ENCODE data around the gene FAM107A.
"Not testable (repeated sequence)": the region's sequence is repeated elsewhere in the genome, so short reads cannot be mapped to it uniquely, and the experiment has no call there.

Gene FAM107A

DNA sequence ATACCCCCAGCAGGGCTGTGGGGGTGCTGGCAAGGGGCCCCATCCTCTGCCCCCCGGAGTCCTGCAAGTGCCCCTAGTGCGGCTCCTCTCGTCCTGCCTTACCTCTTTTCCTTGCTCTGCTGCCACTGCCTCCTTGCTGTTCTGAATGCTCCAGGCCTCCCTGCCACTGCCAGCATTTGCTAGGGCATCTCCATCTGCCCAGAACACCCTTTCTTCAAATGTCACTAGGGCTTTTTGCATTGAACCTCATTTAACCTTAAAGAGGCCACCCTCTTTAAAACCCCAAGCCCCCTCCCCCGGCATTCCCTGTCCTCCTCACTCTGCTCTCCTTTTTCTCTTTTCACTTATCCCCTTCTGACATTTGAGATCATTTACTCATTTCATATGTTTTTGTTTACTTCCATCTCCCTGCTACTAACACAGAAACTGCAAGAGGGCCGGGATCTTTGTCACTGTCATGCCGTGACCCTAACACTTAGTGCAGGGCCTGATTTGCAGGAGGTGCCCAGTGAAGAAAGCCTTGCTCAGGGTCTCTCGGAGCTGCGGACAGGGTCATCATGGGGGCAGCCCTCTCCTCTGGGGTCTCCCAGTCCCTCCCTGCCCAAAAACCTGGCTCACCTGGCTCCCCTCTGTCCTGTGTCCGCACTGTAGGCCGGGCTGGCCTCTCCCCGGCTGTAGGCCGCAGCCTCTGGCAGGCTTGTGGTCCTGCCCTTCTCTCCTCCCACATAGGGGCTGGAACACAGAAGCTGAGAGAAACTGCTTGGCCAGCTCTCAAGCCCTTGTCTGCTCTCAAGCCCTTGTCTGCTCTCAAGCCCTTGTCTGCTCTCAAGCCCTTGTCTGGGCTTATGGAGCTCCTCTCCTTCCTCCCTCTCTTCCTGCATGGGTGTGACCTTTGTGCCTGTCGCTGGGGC lies 40.4 kb downstream of the FAM107A start, which contains the start of gene ACOX2:
TSS of gene ACOX2 (minus strand) at position 690 of the 911 bp plus-strand sequence. CDS start 2,084 bp downstream, outside the sequence.
- no peak for DNase-seq (ENCODE audit: low spot score)

DNA sequence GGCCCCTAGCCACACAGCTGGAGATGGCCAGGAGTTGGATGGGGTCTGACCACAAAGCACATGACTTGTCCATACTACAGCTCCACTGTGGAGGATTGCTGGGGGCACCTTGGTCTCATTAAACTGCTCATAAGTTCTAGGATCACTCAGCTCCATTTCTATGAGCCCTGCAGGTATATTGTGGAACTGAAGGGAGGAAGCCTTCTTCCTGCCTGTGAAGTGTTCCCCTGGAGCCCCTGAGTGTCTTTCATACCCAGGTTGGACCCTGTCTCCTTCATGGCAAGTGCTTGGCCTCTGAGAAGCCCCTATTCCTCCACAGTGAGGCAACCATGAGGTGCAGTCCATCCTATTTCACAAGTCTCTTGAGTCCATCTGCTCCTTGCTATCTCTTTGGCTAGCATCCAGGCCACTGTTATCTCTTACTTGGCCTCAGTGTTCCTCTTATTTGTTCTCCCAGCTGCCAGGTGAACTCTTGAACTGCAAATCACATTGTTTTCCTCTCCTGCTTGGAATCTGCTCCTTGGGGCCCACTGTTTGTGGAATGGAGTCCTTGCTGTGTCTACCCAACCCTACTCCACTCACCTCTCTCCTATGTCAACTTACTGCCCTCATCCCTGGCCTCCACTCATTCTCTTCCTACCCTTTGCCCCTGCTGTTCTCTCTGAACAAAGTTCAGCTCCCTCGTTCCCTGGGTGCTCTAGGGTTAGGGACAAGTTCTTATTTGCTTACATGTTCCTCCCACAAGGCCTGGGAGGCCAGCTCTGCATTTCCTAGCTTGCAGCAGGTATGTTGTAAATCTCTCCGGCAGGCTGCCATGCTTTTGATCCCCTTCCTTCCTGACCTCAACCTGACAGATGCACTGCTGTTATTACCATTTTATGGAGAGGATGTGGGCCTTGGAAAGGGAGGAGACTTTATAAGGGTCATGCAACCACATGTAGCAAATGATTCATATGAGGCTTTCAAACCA lies 41.4 kb downstream of the FAM107A start:
- DNase-seq (ENCODE audit: low spot score), result no peak

DNA sequence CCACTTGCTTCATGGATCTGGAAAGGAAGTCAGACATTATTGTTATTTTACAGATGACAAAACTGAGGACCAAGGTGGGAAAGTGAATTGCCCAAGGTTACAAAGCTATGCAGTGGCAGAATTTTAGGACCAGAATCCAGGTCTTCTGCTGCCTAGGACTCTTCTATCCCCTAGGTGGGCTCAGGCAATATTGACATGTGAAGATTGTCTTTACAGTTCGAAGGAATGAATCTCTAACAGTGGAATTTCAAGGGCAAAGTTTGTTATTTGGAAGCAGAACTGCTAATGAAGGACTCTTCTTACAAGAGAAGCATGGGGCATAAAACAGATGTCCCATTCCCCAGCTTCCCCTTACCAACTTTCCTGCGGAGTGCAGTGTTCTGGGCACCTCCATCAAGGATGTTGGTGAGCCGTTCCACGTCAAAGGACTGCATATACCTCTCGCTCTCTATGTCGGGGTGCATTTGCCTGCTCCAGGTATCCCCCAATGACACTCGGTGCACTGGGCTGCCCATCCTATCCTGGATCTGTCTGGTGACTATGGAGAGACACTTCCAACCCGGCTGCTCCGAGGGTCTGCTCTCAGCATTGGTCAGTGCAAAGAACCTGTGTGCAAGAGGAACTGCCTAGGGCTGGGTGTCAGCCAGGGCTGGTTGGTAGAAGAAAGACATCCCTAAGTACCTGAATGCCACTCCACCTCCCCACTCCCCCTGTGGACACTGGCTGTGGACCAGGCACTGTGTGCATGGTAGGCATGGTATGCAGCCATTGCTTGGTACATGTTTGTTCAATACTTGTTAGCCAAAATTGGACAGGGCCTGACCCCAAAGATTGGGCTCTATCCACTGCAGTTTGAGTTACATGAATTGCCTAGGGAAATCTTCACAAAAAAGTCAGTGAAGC lies 42.3 kb downstream of the FAM107A start:
- no peak for DNase-seq (ENCODE audit: low spot score)

DNA sequence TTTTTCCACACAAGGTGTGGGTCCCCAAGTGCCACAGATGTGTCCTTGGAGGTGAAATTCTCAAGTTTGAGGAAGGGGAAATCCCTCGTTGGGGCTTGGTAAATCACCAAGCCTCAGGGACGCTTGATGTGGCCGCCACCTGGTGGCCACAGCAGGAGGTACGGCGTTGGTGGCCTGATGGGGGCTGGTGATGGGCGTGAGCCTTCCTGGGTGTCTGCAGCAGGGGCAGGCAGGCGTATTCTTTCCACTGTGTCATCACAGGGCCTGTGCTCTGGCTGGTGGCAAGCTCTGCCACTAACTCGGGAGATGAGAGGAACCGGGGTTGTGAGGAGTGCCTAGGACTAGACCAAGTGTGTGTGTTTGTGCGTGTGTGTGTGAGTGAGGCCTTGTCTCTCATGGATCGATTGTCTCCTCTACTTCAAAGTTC lies 44.4 kb downstream of the FAM107A start:
- DNase-seq (ENCODE audit: low spot score), result peak; percentile 66

DNA sequence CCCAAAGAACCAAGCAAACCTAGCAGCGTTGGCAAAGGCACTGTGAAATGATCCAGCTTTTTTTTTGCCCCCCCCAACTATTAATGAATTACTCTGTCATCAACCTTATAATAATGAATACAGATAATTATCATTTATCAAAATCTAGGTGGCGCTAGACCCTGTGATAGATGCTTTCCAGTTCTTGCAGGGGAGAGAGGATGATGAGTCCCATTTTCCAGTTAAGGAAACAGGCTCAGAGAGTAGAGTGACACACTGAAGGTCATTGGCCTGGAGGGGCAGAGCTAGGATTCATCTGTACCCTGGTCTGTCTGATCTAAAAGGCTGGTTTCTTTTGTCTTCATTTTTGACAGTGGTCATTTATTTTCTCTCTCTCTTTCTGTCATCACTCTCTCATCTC lies 45.2 kb downstream of the FAM107A start:
- no peak for DNase-seq (ENCODE audit: low spot score)

DNA sequence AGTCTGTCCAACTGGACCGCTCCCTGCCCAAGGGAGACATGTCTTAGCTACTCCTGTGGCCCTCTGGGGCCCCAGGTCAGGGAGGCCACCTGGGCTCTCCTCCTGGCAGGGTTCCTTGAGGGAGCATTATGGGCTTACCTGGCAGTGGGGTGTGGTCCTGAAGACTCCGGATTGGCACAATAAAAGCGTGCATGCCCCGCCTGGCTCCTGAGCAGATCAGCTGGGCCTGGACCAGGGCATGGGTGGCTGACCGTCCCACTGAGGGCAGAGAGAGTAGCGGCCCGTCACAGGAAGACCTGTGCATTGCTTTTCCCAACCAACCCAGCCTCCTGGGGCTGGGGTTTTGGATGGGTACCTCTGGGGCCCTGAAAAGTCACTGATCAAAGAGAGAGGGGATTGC lies 45.6 kb downstream of the FAM107A start:
- DNase-seq (ENCODE audit: low spot score), result no peak

DNA sequence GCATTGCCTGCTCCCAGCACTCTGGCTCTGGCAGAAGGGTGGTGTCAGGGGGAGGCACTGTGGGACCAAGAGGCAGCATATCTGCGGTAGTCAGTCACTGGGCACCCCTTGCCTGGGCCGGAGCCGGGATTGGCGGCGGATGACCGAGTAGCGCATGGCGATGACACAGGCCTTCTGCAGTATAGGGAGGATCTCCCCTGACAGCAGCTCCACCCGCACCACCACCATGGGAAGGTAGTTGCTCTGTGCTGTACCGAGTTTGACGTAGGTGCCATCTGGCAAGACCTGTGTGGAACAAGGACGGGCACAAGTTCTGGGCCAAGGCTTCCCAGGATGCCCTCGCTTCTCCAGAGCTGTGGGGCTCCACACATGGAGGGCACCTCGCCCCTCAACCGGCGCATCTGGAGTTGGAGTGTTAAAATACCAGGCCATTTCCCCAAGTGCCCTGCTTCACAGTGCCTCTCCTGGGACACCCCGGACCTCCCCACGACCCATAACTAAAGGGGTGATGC lies 46.8 kb downstream of the FAM107A start:
- DNase-seq (ENCODE audit: low spot score), result no peak

DNA sequence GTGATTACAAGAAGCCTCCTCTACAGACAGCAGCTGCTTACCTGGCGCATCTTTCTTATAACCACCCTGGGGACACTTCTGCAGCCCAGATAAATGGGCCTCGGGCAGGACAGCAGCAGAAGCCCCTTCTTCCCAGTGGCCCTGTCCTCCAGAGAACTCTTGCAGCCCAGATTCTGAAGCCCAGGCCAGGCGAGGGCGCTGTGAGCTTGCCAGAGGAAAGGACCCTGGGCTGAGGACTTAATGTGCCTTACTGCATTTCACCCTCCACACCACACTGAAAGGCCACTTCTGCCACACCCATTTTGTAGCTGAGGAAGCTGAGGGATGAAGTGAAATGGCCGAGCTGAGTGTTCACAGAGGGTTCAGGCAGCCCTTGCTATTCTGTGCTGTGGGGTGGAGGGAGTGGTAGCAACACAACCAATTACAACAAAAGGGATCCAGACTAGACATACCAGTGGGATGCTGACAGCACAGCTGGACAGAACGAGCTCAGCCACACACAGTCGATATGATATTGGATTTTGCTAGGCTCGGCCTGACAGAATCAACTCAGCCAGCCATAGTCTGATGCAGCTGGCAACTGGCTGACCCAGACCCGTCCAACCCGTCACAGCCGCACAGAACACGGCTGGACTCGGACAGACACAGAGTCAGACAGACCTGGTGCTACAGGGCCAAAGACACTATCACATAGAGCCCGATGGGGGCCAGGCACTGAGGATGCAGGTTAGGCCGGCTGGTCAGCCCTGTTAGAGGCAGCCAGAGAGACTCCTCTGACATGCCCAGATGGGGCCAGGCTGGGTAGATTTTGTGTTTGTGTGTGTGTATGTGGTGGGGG lies 47.5 kb downstream of the FAM107A start:
- DNase-seq (ENCODE audit: low spot score), result no peak

DNA sequence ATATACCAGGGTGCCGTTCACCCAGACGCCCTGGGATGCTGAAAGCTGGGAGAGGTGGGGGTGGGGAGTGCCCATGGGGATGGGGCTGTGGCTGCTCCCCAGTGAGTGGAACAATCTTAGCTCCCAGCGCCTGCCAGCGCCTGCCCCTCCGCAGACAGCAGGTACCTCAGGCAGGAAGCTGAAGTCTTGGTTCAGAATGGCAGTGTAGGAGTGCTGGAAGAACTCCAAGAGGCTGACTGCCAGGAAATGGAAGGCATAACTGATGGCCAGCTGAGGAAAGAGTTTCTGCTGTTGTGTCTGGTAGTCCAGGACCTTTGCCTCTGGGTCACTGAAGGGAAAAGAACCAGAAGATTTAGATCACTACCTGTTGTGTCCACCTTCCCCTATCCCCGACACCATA lies 48.6 kb downstream of the FAM107A start:
- no peak for DNase-seq (ENCODE audit: low spot score)

DNA sequence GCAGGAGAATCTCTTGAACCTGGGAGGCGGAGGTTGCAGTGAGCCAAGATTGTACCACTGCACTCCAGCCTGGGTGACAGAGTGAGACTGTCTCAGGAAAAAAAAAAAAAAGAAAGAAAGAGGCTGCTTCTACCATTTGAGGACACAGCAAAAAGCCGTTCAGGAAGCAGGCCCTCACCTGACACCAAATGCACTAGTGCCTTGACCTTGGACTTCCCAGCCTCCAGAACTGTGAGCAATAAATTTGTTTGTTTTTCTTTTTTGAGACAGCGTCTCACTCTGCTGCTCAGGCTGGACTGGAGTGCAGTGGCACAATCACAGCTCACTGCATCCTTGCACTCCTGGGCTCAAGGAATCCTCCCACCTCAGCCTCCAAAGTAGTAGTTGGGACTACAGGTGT lies 49.8 kb downstream of the FAM107A start:
- DNase-seq (ENCODE audit: low spot score), result not testable (repeated sequence)

DNA sequence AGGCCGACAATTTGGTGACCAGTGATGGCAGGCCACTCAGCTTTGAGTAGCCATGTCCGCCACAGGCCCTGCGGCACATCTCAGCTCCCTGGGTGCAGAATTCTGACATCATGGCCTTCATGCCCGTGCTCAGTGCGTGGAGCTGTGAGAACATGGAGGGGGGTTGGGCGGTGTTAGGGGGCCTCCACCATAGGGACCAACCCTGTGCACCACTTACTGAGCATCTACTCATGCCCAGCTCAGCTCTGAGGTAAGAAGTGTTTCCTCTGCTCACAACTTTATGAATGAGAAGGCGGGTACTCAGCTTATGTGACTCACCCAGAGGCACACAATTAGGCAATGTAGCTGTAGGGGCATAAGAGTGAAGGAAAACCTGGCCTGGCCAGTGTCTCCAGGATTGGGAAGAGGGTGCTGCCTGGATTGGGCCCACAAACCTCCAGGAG lies 50.7 kb downstream of the FAM107A start:
- no peak for DNase-seq (ENCODE audit: low spot score)

DNA sequence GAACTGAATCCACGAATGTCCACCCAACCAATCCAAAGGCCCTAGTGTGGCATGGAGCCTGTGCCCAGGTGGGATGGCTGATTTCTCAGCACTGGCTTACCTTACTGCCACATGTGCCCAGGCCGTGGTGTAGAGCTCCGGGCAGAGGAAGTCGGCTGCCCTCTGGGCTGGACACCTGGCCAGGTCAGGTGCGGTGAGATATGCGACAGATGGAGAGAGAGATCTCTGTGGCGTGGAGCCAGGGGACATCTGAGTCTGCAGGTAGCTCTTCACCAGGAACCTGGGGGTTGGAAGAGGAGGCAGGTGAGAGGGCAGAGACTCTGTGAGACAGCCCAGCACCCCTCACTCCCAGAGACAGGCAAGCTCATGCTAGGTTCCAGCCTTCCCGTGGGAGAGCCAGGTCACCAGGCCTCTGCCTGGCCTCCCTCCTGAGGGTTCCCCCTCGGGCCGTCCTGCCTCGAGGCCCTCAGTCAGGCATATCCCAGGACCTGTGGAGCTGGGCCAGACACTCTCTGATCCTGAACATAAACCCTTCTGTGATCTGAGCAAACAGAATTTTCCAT lies 52.8 kb downstream of the FAM107A start:
- DNase-seq (ENCODE audit: low spot score), result no peak

DNA sequence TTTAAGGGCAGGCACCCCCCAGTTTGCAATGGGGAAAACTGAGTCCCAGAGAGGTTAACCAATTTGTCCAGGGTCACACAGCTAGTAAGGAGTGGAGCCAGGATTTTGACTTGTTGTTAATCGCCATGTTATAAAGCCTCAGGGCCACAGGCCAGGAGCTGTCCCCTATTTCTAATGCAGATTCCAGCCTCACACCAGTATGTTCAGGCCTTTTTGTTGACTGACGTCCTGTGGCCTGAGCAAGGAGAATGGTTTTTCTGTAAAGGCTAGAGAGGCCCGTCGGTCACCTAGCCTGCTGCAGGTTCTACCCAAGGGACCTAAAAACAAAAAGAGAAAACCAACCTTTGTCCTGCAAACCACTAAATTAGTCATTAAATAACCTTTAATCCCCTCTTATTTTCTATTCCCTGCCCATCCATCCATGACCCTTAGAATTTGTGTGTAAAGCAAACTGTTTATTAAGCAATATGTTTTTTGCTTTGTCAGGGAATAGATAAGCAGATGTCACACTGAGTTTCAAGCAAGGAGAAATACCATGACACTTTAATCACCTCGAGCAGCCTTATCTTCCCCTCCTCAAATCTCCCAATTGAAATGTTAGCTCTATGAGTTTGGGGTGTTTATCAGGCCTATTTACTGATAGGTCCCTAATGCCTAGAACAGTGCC lies 54.3 kb downstream of the FAM107A start:
- peak; percentile 18 for DNase-seq (ENCODE audit: low spot score)

DNA sequence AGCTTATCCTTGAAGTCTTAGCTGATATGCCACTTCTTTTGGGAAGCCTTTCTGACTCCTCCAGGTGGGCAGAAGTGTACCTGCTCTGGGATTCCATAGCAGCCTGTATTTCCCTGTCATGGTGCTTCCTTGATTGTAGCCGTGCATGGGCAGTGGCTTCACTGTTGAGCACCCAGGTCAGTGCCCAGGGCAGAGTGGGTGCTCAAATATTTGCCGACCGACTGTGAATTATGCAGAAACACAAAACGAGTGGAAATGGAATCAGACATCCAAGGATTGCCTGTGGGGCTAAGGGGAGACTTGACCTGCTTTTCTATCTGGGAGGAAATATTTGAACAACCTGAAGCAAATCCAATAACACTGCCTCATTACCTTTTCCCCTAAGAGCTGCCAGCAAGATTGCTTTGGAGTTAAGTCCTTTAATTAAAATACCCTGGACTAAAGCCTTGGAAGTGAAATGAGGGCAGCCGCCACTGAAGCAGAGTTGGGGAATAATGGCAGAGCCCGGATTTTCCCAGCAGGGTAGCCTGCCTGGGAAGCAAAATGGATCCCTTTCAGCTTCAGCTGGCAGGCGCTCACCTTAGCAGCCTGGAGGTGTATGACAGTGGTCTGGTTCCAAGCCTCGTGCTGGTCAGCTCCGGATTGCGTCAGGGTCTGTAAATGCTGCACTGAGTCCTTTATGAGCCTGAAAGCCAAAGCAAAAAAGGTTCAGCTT lies 55.1 kb downstream of the FAM107A start:
- DNase-seq (ENCODE audit: low spot score), result no peak

DNA sequence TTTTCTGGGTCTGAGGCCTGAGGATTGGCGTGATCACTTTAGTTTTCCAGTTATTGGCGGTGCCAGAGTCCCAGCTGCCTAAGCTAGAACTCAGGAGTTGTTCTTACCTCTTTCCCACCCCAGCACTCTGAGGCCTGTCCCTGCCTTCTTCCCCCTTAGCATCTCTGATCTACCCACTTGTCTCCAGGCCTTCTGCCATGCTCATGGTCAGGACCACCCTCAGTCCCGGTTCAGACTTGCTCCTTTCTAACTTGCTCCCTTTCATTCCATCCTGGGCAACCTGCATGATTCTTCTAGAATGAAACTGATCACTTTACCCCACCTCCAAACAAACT lies 55.9 kb downstream of the FAM107A start:
- DNase-seq (ENCODE audit: low spot score), result no peak

DNA sequence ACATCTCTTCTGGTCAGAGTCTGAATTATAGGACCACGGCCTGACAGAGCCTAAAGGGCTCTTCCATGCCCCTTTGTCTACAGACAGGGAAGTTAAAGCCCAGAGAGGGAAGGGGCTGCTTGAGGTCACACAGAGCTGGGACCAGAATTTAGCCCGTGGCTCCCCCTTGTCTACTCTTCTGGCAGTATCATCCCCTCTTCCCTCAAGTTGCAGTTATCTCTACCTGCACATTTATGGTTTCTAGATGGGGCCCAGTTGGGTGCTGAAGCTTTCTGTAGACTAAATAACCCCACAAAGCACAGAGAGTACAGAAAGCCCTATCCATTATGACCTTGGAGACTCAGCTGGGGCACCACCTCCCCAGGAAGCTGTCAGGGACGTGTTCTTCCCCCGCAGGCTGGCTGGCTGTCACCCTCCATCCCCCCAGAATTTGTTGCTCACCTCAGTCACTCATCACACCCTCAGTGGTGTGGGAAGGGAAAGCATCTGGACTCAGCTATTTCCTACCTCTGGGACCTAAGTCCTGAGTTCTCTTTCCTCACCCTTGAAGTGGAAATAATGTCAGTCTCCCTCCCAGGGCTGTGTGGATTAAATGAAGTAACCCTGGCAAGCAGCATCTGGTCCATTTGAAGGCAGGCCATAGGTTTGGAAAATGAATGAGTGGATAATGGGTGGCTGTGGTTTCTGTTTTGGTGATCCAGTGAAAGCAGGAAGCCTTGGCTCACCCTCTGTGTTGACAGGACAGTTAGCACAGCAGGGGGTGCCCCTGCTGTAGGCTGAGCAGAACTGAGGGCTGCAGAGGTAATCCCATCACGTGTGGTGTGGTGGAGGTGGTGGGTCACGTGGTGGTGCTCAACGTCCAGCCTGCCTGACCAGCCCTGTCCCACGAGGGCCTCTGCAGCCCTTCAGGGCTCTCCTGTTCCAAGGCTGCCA lies 56.5 kb downstream of the FAM107A start:
- DNase-seq (ENCODE audit: low spot score), result no peak

DNA sequence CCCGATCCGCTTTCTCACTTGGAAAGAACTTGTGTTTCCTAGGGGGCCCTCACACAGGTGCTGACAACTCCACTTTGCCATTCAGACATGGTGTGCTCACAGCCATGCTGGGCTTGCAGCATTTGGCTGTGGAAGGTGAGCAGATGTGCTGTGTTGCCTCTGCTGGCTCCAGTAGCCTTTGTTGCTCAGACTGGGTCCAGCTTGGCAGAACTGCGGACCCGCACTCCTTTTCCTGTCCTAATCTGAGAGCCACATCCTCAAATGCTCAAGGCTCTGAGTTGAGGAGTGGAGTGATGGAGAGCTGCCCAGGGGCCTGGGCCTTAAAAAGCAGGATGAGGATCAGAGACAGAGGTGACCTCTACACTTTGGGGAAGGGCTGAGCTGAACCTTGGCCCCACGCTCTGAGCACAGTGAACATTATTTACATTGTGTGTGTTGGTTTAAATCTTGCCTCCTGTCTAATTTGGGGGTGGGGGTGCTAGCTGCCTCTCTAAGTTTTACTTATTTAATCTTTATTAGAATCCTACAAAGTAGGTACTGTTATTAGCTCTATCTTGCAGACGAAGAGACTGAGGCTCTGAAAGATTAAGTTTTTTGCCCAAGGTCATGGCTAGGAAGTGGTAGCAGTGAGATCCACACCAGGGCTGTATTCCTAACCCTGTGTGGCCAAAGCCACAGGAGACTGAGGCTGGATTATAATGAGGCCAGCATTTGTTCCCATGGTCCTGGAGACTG lies 57.4 kb downstream of the FAM107A start:
- DNase-seq (ENCODE audit: low spot score), result no peak

Measured in hematopoietic multipotent progenitor cell treated with erythropoietin and hydrocortisone succinate and interleukin-3 and kit ligand, for 15 days (in vitro differentiated cells).